ENCODE results near the gene LRRC8B.

LRRC8B gene

DNA sequence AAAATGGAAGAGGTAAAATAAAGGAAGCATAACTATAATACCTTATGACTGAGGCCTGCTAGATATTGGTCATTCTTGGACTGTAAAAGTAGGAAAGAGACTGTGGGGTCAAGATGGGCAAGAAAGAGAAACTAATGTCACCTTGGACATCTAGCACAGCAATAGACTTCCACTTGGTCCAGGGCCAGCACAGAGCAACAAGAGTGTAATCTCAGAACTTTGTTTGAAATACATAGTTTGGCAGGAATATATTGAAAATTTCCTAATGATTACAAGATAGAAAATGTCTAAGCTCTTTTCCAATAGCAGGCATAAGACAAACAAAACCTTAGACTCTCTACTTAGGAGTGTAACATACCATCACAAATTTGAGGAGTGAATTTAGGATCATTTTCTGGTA, 112.9 kb downstream of the LRRC8B start:
- DNase-seq: no peak

- DNase-seq: no peak
These were observed 115.8 kb downstream of the LRRC8B start for GRCh38 chr1:89640440-89640839.

DNA sequence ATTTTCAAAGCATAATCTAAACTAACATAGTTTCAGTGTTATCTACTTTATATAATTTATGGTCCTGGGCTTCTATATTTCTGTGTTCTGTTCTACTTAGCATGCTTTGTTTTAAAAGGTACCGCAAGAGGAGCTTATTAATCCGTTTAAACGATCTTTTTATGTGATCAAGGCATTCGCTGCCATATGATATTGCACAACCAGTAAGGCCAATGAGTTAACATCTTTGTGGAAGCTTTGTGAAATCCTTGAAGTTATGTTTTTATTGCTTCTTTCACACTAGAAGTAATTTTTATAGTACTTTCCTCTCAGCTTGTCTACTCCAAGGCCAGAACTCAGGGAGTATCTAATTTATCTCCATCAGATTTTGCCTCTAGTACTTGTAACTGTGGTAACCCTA, 117.2 kb downstream of the LRRC8B start:
- no peak for DNase-seq

DNA sequence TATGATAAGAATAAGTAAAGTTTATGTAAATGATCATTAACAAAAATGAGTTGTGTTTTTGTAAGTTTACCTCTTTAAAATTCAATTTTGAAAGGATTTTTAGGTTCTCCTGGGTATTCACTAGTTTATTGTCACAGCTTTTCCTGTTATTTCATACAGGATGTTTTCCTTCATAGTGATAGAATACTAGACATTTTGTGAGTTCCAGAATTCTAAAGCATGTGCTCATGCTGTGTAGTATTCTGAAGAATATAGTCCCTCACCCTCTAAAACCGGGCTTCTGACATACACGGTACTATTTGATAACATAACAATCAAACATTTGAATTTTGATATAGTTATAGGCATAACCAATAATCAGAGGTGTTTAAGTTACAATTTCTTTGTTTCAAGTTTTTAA, 118.9 kb downstream of the LRRC8B start:
- DNase-seq: no peak

- DNase-seq: no peak
These were observed 119.6 kb downstream of the LRRC8B start for GRCh38 chr1:89644119-89644814.

DNA sequence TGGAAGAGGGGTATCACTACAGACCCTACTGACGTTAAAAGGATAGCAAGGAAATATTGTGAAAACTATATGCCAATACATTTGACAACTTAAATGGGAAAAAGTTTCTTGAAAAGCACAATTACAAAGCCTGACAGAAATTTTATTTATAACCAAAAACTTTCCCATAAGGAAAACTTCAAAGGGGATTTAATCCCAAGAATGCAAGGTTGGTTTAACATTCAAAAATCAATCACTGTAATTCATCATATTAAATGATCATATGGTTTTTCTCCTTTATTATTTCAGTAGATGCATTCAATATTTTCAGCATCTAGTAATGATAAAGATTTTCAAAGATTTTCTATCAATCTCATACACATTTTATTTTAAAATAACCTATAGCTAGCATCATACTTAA, 121.6 kb downstream of the LRRC8B start:
- DNase-seq: no peak

All from stimulated activated CD4-positive, alpha-beta T cell treated with anti-CD3 and anti-CD28 coated beads, Interleukin-2, amount 100 ng/mL, for 48 hours (primary cell).